ENCODE measurements around the gene DCAF8L2. TPM values are rescaled to one million over a fixed set of nuclear protein-coding genes. Genes with fewer than 3 reads are reported as not detected.

The DCAF8L2 gene
- total and polyA plus RNA-seq, 9 of the 15 experiments (the other 6 are each of a cell fraction or from before 2014, with no cell fraction given): not detected

DNA sequence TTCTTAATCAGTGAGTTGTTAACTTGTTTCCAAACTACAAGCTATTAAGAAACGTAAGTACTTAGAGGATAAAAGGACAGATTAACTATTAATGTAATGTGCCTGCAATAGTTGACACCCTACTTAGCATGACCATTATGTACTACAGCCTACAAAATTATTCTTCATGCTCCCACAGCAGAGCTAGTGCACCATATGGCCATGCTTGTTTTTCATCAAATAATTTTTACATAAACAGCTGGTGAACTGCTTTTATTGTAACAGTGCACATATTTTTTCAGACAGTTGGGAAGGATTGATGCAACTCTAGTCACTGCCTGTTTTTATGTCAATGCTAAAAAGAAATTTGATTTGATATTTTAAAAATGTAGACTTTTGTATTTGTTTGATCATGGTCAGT is 207.4 kb downstream of the DCAF8L2 start (continued):
- TF ChIP-seq POLR3G (IDR thresholded peaks at IDR 0.05; ENCODE audit: extremely low read depth, insufficient read length, insufficient replicate concordance): no peak

Other genes starting within 250 kb of the DCAF8L2 start
- gene PPP4R3C, start 127.0 kb upstream of the DCAF8L2 start, total RNA-seq (2014; rRNA removed): not detected in 2 replicates
- not detected in 2 replicates for gene PPP4R3C, start 127.0 kb upstream of the DCAF8L2 start, total RNA-seq (2014; rRNA removed; fragmentation: Illumina TruSeq; extraction: Trizol)
- gene PPP4R3C, start 127.0 kb upstream of the DCAF8L2 start, total RNA-seq (2015; rRNA removed; fragmentation: Illumina TruSeq; extraction: Trizol): not detected in 2 replicates
- gene PPP4R3C, start 127.0 kb upstream of the DCAF8L2 start, total RNA-seq (2021): not detected in 2 replicates
- 0.03 TPM in 1 of 2 replicates, not detected in the other for gene PPP4R3C, start 127.0 kb upstream of the DCAF8L2 start, polyA plus RNA-seq (2011; rRNA removed)
- gene PPP4R3C, start 127.0 kb upstream of the DCAF8L2 start, polyA plus RNA-seq (2014; fragmentation: Illumina TruSeq; extraction: Trizol): 0.03 TPM in 1 of 2 replicates, not detected in the other
- under 1 TPM in 1 of 2 experiments, not detected in 1; 0.03 TPM for gene PPP4R3C, start 127.0 kb upstream of the DCAF8L2 start, polyA plus RNA-seq (2014; fragmentation: Nextera tagmentation; extraction: Ambion mirVana)
- gene PPP4R3C, start 127.0 kb upstream of the DCAF8L2 start, polyA plus RNA-seq (2014; rRNA removed): 0.16 TPM in 1 of 2 replicates, not detected in the other
- 0.18 and 0.69 TPM in 2 replicates for gene MAGEB10, start 217.6 kb downstream of the DCAF8L2 start, total RNA-seq (2014; rRNA removed)
- 0.73 and 1.1 TPM in 2 replicates for gene MAGEB10, start 217.6 kb downstream of the DCAF8L2 start, total RNA-seq (2014; rRNA removed; fragmentation: Illumina TruSeq; extraction: Trizol)
- 0.76 and 0.79 TPM in 2 replicates for gene MAGEB10, start 217.6 kb downstream of the DCAF8L2 start, total RNA-seq (2015; rRNA removed; fragmentation: Illumina TruSeq; extraction: Trizol)
- gene MAGEB10, start 217.6 kb downstream of the DCAF8L2 start, total RNA-seq (2021): 0.47 and 0.55 TPM in 2 replicates
- gene MAGEB10, start 217.6 kb downstream of the DCAF8L2 start, polyA plus RNA-seq (2011; rRNA removed): 0.07 TPM in 2 replicates
- 0.42 and 0.43 TPM in 2 replicates for gene MAGEB10, start 217.6 kb downstream of the DCAF8L2 start, polyA plus RNA-seq (2014; fragmentation: Illumina TruSeq; extraction: Trizol)
- under 1 TPM; 0.20 to 0.59 TPM for gene MAGEB10, start 217.6 kb downstream of the DCAF8L2 start, polyA plus RNA-seq (2014; fragmentation: Nextera tagmentation; extraction: Ambion mirVana)
- 0.27 and 0.40 TPM in 2 replicates for gene MAGEB10, start 217.6 kb downstream of the DCAF8L2 start, polyA plus RNA-seq (2014; rRNA removed)

Measured in K562 (cell line).